GM18868 (cell line): ENCODE measurements around the gene SCTR.

Experiments used
- ATAC-seq: cut with Tn5 transposase; IDR thresholded peaks from one replicate; pipeline ENCODE4 v1.9.1; 2021; ENCODE audit warnings: mild to moderate bottlenecking, moderate library complexity; ENCODE audit not compliant: unreplicated experiment

SCTR gene

GRCh38 chr2:119449521-119449920, 74.8 kb downstream of the SCTR start:
- ATAC-seq = no peak

DNA sequence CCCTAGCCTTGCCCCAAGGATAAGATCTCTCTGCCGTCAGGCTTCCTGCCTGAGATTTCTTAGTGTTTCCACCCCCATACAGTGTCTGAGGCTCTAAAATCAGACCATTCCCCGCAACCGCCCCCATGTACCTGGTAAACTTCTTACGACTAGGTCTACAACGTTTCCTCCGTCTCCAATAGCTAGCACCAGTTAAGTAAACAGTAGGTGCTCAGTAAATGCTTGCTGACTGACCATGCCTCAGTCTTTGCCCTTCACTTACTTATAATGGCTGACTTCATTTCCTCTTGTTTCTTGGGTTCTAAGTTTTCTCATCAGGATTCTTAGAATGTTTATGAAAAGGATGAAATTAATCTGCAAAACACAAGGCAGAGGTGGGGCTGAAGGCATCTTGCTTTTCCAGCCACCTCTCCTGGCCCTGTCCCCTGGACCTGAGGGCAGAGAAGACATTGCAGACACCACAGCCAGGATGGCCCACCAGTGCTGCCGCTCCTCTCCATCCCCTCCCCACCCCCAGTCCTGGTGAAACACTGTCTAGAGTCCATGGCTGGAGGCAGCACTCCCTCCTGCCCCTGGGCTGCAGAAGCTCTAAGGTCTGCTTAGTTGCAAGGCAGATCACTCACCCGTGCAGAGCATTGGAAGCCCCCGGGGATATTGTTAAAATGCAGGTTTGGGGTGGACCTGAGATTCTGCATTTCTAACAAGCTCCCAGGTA, 75.7 kb downstream of the SCTR start:
- no peak for ATAC-seq

DNA sequence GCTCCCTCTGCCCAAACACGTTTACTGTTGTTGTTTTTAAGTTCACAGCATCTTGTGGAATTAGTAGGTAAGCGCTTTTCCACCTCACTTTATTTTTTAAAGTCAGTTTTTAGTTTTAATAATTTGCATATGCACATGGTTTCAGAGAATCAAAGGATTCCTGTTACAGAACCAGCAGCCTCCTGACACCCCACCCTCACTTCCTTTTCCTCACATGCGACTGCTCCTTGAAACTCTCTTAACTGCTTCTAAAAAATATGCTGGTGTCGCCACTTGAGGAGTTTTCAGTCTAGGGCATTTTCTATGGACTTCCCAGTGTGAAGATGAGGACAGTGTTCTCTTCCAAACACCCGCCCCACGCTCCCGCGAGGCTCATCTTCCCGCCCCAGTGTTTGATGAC, 78.2 kb downstream of the SCTR start:
- ATAC-seq = no peak

DNA sequence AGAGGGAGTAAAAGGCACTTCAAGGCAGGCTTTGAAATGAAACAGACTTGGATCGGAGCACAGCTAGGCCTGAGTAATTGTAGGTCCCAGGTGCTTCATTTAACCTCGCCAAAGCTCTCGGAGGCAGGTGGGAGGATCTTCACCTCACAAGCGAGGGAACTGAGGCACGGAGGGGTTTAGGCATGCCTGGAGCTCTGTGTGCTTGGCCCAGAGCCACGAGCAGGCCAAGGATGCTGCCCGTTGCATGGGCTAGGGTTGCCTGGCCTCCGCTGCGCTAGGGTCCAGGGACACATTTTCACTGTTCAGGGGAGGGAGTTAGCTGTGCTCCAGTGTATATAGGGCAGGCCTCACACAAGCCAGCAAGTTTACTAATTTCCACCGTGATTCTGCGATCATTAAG, 81.4 kb downstream of the SCTR start:
- no peak for ATAC-seq

DNA sequence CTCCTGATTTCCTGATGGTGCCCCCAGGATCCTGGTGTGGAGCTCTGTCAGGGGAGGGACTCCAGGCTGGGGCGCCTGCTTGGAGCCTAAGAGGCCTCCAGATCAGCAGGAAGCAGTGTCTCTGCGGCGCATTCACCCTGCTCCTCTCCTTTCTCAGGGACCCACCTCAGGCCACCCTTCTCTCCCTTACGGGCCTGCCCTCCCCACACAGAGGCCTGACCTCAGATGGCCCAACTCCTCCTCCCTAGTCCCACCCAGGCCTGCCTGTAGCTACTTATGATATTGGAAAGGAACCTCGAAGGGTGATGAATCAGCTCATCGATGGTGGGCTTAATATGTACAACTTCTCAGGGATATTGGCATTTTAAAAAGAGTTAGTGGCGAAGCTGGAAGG, 82.1 kb downstream of the SCTR start:
- ATAC-seq = no peak

DNA sequence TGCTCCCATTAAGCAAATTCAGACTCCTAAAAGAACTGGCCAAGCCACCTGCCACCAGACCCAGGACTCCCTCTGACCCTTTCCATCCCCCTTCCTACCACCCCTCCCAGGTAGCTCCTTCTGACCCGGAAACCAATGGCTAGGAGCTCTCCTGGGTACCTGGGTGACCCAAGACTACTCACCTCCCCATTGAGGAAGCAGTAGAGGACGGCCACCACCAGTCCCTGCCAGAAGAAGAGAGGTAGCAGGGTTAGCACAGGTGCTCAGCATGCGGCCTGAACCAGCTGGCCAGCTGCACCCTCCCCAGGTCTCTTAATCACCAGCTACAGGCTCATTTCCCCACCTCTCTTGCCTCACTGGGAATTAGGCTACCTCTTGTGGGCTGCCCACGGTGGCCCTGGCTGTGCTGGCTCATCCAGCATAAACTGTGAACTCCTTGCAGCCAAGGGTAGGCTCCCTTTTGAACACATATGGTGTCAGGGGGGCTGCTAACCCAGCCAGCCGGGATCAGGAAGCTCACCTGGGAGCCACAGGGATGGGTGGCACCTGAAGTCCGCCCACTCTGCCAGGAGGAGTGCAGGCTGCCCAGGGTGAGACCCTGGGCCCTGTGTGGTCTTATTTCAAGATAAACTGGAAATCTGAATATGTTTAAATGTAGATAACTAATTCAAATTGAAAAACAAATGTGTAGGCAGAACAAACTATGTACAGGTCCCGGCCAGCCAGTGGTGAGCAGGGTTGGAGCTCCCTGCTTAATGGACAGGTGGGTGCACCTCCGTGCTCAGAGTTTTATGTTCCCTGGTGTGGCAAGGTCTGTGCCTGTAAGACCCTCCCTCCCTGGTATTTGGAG, 82.7 kb downstream of the SCTR start:
- ATAC-seq = no peak

- ATAC-seq = no peak
Observed at GRCh38 chr2:119440873-119441272, 83.4 kb downstream of the SCTR start.

GRCh38 chr2:119440501-119440870, 83.8 kb downstream of the SCTR start:
- ATAC-seq = no peak

- no peak for ATAC-seq
Observed at GRCh38 chr2:119439574-119440500, 84.4 kb downstream of the SCTR start.

GRCh38 chr2:119438726-119439284, 85.5 kb downstream of the SCTR start:
- no peak for ATAC-seq

DNA sequence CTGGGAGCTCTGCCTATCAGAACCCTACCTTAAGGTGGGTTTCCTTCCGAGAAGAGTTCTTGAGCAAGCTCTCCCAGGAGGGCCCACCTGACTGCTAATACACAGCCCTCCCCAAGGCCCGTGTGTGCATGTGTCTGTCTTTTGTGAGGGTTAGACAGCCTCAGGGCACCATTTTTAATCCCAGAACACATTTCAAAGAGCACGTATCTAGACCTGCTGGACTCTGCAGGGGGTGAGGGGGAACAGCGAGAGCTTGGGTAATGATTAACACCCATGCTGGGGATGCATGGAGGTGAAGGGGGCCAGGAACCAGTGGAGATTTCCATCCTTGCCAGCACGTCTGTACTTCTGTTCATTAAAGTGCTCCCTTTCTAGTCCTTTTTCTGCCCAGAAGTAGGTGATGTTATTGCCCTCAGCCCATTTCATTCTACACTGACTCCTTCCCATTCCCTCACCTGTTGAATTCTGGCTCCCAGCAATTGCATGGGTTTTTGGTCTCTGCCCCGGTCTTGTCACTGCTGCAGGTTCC, 86.1 kb downstream of the SCTR start:
- ATAC-seq = no peak

DNA sequence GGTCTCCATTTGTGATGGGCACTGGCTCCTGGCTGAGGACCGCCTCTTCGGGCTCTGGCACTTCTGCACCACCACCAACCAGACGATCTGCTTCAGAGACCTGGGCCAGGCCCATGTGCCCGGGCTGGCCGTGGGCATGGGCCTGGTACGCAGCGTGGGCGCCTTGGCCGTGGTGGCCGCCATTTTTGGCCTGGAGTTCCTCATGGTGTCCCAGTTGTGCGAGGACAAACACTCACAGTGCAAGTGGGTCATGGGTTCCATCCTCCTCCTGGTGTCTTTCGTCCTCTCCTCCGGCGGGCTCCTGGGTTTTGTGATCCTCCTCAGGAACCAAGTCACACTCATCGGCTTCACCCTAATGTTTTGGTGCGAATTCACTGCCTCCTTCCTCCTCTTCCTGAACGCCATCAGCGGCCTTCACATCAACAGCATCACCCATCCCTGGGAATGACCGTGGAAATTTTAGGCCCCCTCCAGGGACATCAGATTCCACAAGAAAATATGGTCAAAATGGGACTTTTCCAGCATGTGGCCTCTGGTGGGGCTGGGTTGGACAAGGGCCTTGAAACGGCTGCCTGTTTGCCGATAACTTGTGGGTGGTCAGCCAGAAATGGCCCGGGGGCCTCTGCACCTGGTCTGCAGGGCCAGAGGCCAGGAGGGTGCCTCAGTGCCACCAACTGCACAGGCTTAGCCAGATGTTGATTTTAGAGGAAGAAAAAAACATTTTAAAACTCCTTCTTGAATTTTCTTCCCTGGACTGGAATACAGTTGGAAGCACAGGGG, 87.1 kb downstream of the SCTR start:
- no peak for ATAC-seq

DNA sequence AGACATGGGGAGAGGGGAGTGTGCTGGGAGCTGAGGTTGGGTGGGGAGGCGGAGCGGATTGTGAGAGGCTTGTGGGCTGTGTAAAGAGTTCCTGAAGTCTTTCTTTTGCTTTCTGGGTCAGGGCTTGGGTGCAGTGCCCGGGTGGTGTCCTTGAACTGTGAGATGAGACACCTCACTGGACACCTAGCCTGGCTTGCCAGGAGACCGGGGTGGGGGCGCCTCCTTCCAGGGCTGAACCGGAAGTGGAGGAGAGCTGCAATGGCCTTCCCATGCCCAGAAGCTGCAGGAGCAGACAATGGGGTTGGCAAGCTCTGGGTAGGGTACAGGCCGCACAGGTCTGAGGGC, 88.4 kb downstream of the SCTR start:
- no peak for ATAC-seq

- no peak for ATAC-seq
Observed at GRCh38 chr2:119435081-119435952, 89.0 kb downstream of the SCTR start.

GRCh38 chr2:119434664-119435063, 89.6 kb downstream of the SCTR start:
- ATAC-seq = no peak

DNA sequence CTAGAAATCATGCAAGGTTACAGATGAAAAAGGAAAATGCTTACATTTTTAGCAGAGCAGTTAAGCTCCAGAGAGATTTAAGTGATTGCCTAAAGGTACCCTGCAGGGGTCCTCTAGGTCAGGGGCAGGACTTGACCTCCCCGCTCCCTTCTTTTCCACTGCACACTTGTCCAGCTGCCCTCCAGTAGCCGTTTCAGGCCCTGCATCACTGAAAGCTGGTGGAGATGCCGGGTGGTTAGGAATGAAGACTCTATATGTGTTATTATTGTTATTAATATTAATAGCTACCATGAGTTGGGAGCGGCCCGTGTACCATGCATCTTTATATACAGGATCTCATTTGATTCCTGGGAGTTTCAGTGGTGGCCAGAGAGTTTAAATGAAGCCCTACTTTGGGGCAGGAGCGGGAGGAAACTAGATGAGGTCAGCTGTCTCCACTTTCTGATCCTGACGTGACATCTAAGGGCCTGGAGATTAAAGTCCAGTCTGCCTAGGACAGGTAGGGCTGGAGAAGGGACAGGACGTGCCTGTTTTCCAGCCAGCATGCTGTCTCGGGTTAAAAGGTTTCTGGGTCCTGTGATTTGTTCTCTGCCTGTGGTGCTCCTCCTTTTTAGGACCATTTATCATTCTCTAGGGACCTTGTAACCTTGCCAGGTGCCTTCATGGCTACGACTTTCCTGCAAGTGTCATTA, 90.5 kb downstream of the SCTR start:
- ATAC-seq = no peak

DNA sequence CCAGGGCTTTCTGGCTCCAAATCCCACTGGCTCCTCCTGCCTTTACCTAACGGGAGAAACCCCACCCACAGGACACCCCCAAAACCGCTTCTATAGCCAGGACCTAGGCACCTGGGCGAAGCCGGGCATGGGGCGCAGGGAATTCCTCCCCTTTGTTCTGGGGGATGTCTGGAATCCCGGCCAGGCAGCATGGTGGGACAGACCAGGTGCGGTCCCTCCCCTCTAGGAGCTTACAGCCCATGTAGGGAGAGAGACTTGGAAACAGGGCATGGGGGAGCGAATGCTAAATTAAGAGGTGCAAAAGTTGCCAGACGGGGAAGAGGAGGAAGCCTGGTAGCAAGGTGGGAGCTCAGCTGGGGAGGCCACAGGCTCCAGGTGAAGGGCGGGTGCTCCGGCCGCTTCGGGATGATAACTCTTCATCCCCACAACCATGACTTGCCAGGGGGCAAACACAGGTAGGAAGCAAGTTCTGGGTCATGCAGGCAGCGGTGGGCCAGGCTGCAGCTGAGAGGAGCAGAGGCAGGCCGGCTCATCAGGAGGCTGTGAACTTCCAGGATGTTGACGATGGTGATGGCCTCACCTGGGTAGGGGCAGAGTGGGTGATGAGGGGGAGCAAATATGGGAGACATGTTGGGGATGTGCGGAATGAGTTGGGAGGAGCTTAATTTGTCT, 91.3 kb downstream of the SCTR start:
- no peak for ATAC-seq
